NCI-H2171 (cell line): ENCODE results near the gene PCNT.
"Not testable (repeated sequence)": the region's sequence is repeated elsewhere in the genome, so short reads cannot be mapped to it uniquely, and the experiment has no call there.

ENCODE experiments used
- DNase-seq: peaks from one replicate; lab custom pipeline; 2025; lab: John Stamatoyannopoulos, UW

Gene PCNT

GRCh38 chr21:46381541-46381940 lies 57.6 kb downstream of the PCNT start:
- DNase-seq, result no peak

- no peak for DNase-seq
These were observed 60.6 kb downstream of the PCNT start for GRCh38 chr21:46384556-46384955.

GRCh38 chr21:46385846-46386733 lies 62.1 kb downstream of the PCNT start:
- no peak for DNase-seq

GRCh38 chr21:46386734-46387088 lies 62.8 kb downstream of the PCNT start:
- no peak for DNase-seq

GRCh38 chr21:46388206-46388880 lies 64.4 kb downstream of the PCNT start:
- no peak for DNase-seq

- DNase-seq, result no peak
These were observed 64.9 kb downstream of the PCNT start for GRCh38 chr21:46388896-46389295.

- no peak for DNase-seq
These were observed 66.9 kb downstream of the PCNT start for GRCh38 chr21:46390603-46391545.

GRCh38 chr21:46391773-46392172 lies 67.8 kb downstream of the PCNT start:
- no peak for DNase-seq

- peak; percentile 21 for DNase-seq
These were observed 69.0 kb downstream of the PCNT start for GRCh38 chr21:46392921-46393320.

- no peak for DNase-seq
These were observed 69.5 kb downstream of the PCNT start for GRCh38 chr21:46393451-46393940.

GRCh38 chr21:46393941-46394594 lies 70.1 kb downstream of the PCNT start:
- peak; percentile 40 for DNase-seq

- peak; percentile 61 for DNase-seq
These were observed 70.7 kb downstream of the PCNT start for GRCh38 chr21:46394595-46395104.

GRCh38 chr21:46397211-46397905 lies 73.4 kb downstream of the PCNT start:
- DNase-seq, result no peak

- DNase-seq, result no peak
These were observed 74.0 kb downstream of the PCNT start for GRCh38 chr21:46397993-46398392.

GRCh38 chr21:46399129-46399528 lies 75.2 kb downstream of the PCNT start:
- DNase-seq, result no peak

- DNase-seq, result no peak
These were observed 75.7 kb downstream of the PCNT start for GRCh38 chr21:46399686-46400085.

GRCh38 chr21:46401186-46401910 lies 77.4 kb downstream of the PCNT start:
- DNase-seq, result no peak

GRCh38 chr21:46402421-46402820 lies 78.5 kb downstream of the PCNT start:
- no peak for DNase-seq

- DNase-seq, result not testable (repeated sequence)
These were observed 79.4 kb downstream of the PCNT start for GRCh38 chr21:46403234-46403811.

- DNase-seq, result no peak
These were observed 80.3 kb downstream of the PCNT start for GRCh38 chr21:46404306-46404705.
